ENCODE results near the gene FUT2. TPM values are rescaled to one million over a fixed set of nuclear protein-coding genes. Genes with fewer than 3 reads are reported as not detected.
"Not testable (repeated sequence)": the region's sequence is repeated elsewhere in the genome, so short reads cannot be mapped to it uniquely, and the experiment has no call there.

Gene FUT2
- total RNA-seq, 4 donors from 2014 or later = not detected

GRCh38 chr19:48650974-48651682 lies 44.6 kb upstream of the FUT2 start:
- Histone ChIP-seq H3K9me3 (no peaks in the 10 kb centered on the region), H3K36me3 (no peaks in the 10 kb centered on the region), H3K4me3 (no peak overlapping the region), H3K27ac (replicated peaks in 1 of 4) (no peak overlapping the region), H3K27me3 (no peaks in the 10 kb centered on the region), H3K4me1 (peaks cover under 1 to 8% (median 5%) of the 10 kb centered on the region in 4 donors)
- 90% methylated on average over 12 of the region's 12 CpGs for WGBS
- intact Hi-C loops (cut with DNase I) = no loop called here
- no peak for DNase-seq (ENCODE audit: extremely low spot score)
- TF ChIP-seq POLR2A (IDR thresholded peaks at IDR 0.05; ENCODE audit: low read depth) (no peak), CTCF (IDR thresholded peaks at IDR 0.05) (no peak), POLR2AphosphoS5 (IDR thresholded peaks at IDR 0.05) (no peak), EP300 (IDR thresholded peaks at IDR 0.05) (no peak)

GRCh38 chr19:48651683-48652048 lies 44.1 kb upstream of the FUT2 start:
- 92% methylated on average over 2 of the region's 5 CpGs for WGBS
- H3K36me3 ChIP-seq = no peaks in the 10 kb centered on the region
- H3K9me3 ChIP-seq = no peaks in the 10 kb centered on the region
- H3K27ac ChIP-seq (replicated peaks in 1 of 4) = no peak overlapping the region
- TF ChIP-seq EP300 (IDR thresholded peaks at IDR 0.05) (no peak), POLR2A (IDR thresholded peaks at IDR 0.05; ENCODE audit: low read depth) (no peak), CTCF (IDR thresholded peaks at IDR 0.05) (no peak), POLR2AphosphoS5 (IDR thresholded peaks at IDR 0.05) (no peak)
- no peak overlapping the region for H3K4me3 ChIP-seq
- H3K4me1 ChIP-seq = peaks cover 0 to 3% (median under 1%) of the 10 kb centered on the region in 4 donors
- intact Hi-C loops (cut with DNase I) = no loop called here
- no peak for DNase-seq (ENCODE audit: extremely low spot score)
- H3K27me3 ChIP-seq = no peaks in the 10 kb centered on the region

GRCh38 chr19:48654299-48655059 lies 41.3 kb upstream of the FUT2 start:
- 45% methylated on average over 7 of the region's 11 CpGs for WGBS
- DNase-seq (ENCODE audit: extremely low spot score) = no peak
- no peak overlapping the region for H3K27ac ChIP-seq (replicated peaks in 1 of 4)
- H3K36me3 ChIP-seq = no peaks in the 10 kb centered on the region
- H3K9me3 ChIP-seq = no peaks in the 10 kb centered on the region
- TF ChIP-seq CTCF (IDR thresholded peaks at IDR 0.05) (no peak), POLR2A (IDR thresholded peaks at IDR 0.05; ENCODE audit: low read depth) (no peak), POLR2AphosphoS5 (IDR thresholded peaks at IDR 0.05) (no peak), EP300 (IDR thresholded peaks at IDR 0.05) (no peak)
- no peak overlapping the region for H3K4me3 ChIP-seq
- intact Hi-C loops (cut with DNase I) = no loop called here
- no peaks in the 10 kb centered on the region for H3K27me3 ChIP-seq
- no peaks in the 10 kb centered on the region for H3K4me1 ChIP-seq

GRCh38 chr19:48656840-48657474 lies 38.8 kb upstream of the FUT2 start:
- TF ChIP-seq CTCF (IDR thresholded peaks at IDR 0.05) (no peak), POLR2A (IDR thresholded peaks at IDR 0.05; ENCODE audit: low read depth) (no peak), POLR2AphosphoS5 (IDR thresholded peaks at IDR 0.05) (no peak), EP300 (IDR thresholded peaks at IDR 0.05) (no peak)
- no peak overlapping the region for H3K27ac ChIP-seq (replicated peaks in 1 of 4)
- H3K4me3 ChIP-seq = no peak overlapping the region
- no peak for DNase-seq (ENCODE audit: extremely low spot score)
- 54% methylated on average over 16 of the region's 16 CpGs for WGBS
- no peaks in the 10 kb centered on the region for H3K9me3 ChIP-seq
- H3K27me3 ChIP-seq = no peaks in the 10 kb centered on the region
- H3K4me1 ChIP-seq = peaks cover 3 to 15% (median 14%) of the 10 kb centered on the region in 4 donors
- intact Hi-C loops (cut with DNase I) = no loop called here
- H3K36me3 ChIP-seq = no peaks in the 10 kb centered on the region

GRCh38 chr19:48657828-48658227 lies 37.9 kb upstream of the FUT2 start:
- H3K27me3 ChIP-seq; DNase-seq (ENCODE audit: extremely low spot score); H3K9me3 ChIP-seq; H3K27ac ChIP-seq (replicated peaks in 1 of 4); H3K36me3 ChIP-seq; intact Hi-C loops (cut with DNase I); H3K4me3 ChIP-seq: not testable (repeated sequence)
- H3K4me1 ChIP-seq = peaks cover 3 to 15% (median 14%) of the 10 kb centered on the region in 4 donors
- WGBS = 98% methylated on average over 5 of the region's 5 CpGs

Measured in esophagus muscularis mucosa (tissue), 4 donors.